ENCODE results near the gene PRPF6. TPM values are rescaled to one million over a fixed set of nuclear protein-coding genes. Genes with fewer than 3 reads are reported as not detected.

PRPF6 gene
- total and polyA plus RNA-seq, 2 of the 13 experiments (the other 11 are each of a cell fraction or from before 2014, with no cell fraction given), result 63.7 to 101 TPM

GRCh38 chr20:63939061-63939935 is 41.6 kb upstream of the PRPF6 start (continued):
- TF ChIP-seq ZGPAT (CRISPR knock-in tag; IDR thresholded peaks at IDR 0.05) (no peak), NCOA1 (CRISPR knock-in tag; IDR thresholded peaks at IDR 0.05) (no peak), ZBTB34 (CRISPR knock-in tag; IDR thresholded peaks at IDR 0.05) (no peak), HHEX (CRISPR knock-in tag; IDR thresholded peaks at IDR 0.05) (no peak), SETDB1 (CRISPR knock-in tag; IDR thresholded peaks at IDR 0.05; ENCODE audit: borderline replicate concordance) (no peak), WIZ (CRISPR knock-in tag; IDR thresholded peaks at IDR 0.05) (no peak), ZNF3 (CRISPR knock-in tag; IDR thresholded peaks at IDR 0.05) (no peak), MTF2 (CRISPR knock-in tag; IDR thresholded peaks at IDR 0.05; ENCODE audit: borderline replicate concordance) (no peak), ZNF256 (CRISPR knock-in tag; conservative IDR thresholded peaks at IDR 0.05) (no peak), SIN3B (IDR thresholded peaks at IDR 0.05; ENCODE audit: low read length) (no peak), SMYD3 (CRISPR knock-in tag; IDR thresholded peaks at IDR 0.05) (no peak), HNRNPL (IDR thresholded peaks at IDR 0.05; ENCODE audit: low read depth, low read length) (peak; percentile 60; the same call in 1 of the 2 replicates), ZNF460 (CRISPR knock-in tag; IDR thresholded peaks at IDR 0.05; ENCODE audit: borderline replicate concordance) (no peak), ZNF672 (CRISPR knock-in tag; IDR thresholded peaks at IDR 0.05) (no peak), ZNF678 (CRISPR knock-in tag; IDR thresholded peaks at IDR 0.05) (no peak), RBFOX2 (IDR thresholded peaks at IDR 0.05; ENCODE audit: low read depth, low read length) (peak; percentile 35; the same call in 1 of the 2 replicates), SCMH1 (CRISPR knock-in tag; IDR thresholded peaks at IDR 0.05; ENCODE audit: borderline replicate concordance) (no peak), TCF12 (IDR thresholded peaks at IDR 0.05) (no peak), TCF12 (CRISPR knock-in tag; IDR thresholded peaks at IDR 0.05) (no peak), HOXD1 (CRISPR knock-in tag; IDR thresholded peaks at IDR 0.05) (no peak)
- TF ChIP-seq, protein P1, sequence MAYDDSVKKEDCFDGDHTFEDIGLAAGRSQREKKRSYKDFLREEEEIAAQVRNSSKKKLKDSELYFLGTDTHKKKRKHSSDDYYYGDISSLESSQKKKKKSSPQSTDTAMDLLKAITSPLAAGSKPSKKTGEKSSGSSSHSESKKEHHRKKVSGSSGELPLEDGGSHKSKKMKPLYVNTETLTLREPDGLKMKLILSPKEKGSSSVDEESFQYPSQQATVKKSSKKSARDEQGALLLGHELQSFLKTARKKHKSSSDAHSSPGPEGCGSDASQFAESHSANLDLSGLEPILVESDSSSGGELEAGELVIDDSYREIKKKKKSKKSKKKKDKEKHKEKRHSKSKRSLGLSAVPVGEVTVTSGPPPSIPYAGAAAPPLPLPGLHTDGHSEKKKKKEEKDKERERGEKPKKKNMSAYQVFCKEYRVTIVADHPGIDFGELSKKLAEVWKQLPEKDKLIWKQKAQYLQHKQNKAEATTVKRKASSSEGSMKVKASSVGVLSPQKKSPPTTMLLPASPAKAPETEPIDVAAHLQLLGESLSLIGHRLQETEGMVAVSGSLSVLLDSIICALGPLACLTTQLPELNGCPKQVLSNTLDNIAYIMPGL (CRISPR knock-in tag; IDR thresholded peaks at IDR 0.05; ENCODE audit: borderline replicate concordance in 1 of 2, low read depth in 1 of 2), result no peak
- TF ChIP-seq, protein P2, sequence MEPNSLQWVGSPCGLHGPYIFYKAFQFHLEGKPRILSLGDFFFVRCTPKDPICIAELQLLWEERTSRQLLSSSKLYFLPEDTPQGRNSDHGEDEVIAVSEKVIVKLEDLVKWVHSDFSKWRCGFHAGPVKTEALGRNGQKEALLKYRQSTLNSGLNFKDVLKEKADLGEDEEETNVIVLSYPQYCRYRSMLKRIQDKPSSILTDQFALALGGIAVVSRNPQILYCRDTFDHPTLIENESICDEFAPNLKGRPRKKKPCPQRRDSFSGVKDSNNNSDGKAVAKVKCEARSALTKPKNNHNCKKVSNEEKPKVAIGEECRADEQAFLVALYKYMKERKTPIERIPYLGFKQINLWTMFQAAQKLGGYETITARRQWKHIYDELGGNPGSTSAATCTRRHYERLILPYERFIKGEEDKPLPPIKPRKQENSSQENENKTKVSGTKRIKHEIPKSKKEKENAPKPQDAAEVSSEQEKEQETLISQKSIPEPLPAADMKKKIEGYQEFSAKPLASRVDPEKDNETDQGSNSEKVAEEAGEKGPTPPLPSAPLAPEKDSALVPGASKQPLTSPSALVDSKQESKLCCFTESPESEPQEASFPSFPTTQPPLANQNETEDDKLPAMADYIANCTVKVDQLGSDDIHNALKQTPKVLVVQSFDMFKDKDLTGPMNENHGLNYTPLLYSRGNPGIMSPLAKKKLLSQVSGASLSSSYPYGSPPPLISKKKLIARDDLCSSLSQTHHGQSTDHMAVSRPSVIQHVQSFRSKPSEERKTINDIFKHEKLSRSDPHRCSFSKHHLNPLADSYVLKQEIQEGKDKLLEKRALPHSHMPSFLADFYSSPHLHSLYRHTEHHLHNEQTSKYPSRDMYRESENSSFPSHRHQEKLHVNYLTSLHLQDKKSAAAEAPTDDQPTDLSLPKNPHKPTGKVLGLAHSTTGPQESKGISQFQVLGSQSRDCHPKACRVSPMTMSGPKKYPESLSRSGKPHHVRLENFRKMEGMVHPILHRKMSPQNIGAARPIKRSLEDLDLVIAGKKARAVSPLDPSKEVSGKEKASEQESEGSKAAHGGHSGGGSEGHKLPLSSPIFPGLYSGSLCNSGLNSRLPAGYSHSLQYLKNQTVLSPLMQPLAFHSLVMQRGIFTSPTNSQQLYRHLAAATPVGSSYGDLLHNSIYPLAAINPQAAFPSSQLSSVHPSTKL (CRISPR knock-in tag; IDR thresholded peaks at IDR 0.05), result no peak

All from HepG2 (cell line).